H1 (cell line): ENCODE results near the gene ZNF462. TPM values are rescaled to one million over a fixed set of nuclear protein-coding genes. Genes with fewer than 3 reads are reported as not detected.

Experiments used
- ATF3 ChIP-seq: IDR thresholded peaks from 2 replicates; pipeline ENCODE4 v1.6.1; 2011; ENCODE audit warnings: low read depth, mild to moderate bottlenecking, low read length; ENCODE audit not compliant: insufficient read depth
- BCL11A ChIP-seq, 2 experiments: IDR thresholded peaks; one replicate each; pipeline ENCODE4 v1.6.1; 2011; ENCODE audit warnings: low read depth in 2 of 2, low read length in 2 of 2, mild to moderate bottlenecking in 2 of 2
- CBX8 ChIP-seq: fragments of 300-800, 300-1000 bp; sonication (generic); IDR thresholded peaks from 2 replicates; pipeline ENCODE4 v1.7.1; 2016; ENCODE audit warnings: low read depth, low read length, borderline replicate concordance
- CHD1 ChIP-seq: IDR thresholded peaks from 2 replicates; pipeline ENCODE4 v1.6.1; 2012; ENCODE audit warnings: low read depth, low read length, improper control_type of control experiment
- CHD2 ChIP-seq: IDR thresholded peaks from 2 replicates; pipeline ENCODE4 v1.6.1; 2012; ENCODE audit warnings: low read length, improper control_type of control experiment
- CREB1 ChIP-seq: IDR thresholded peaks from 2 replicates; pipeline ENCODE4 v1.6.1; 2012; ENCODE audit warnings: inconsistent platforms
- EZH2 ChIP-seq: fragments of 200-600 bp; sonication (generic); IDR thresholded peaks from 2 replicates; pipeline ENCODE4 v1.7.1; 2012; ENCODE audit warnings: low read depth, mild to moderate bottlenecking, moderate library complexity, low read length, inconsistent platforms; ENCODE audit not compliant: severe bottlenecking
- FOSL1 ChIP-seq: IDR thresholded peaks from 2 replicates; pipeline ENCODE4 v1.6.1; 2011; ENCODE audit warnings: mild to moderate bottlenecking, low read depth, low read length, moderate library complexity; ENCODE audit not compliant: insufficient read depth
- GABPA ChIP-seq: IDR thresholded peaks from 2 replicates; pipeline ENCODE4 v1.6.1; 2011; ENCODE audit warnings: mild to moderate bottlenecking, low read length, moderate library complexity, borderline replicate concordance; ENCODE audit not compliant: insufficient read depth
- GTF2F1 ChIP-seq: IDR thresholded peaks from 2 replicates; pipeline ENCODE4 v1.6.1; 2012; ENCODE audit warnings: low read depth, low read length, improper control_type of control experiment, borderline replicate concordance
- JUN ChIP-seq: IDR thresholded peaks from 2 replicates; pipeline ENCODE4 v1.6.1; 2011; ENCODE audit warnings: low read depth, mild to moderate bottlenecking, improper control_type of control experiment, low read length
- JUND ChIP-seq: IDR thresholded peaks from 2 replicates; pipeline ENCODE4 v1.6.1; 2011; ENCODE audit warnings: mild to moderate bottlenecking, improper control_type of control experiment, low read length
- KDM4A ChIP-seq: IDR thresholded peaks from one replicate; pipeline ENCODE4 v1.7.1; 2012; ENCODE audit warnings: low read depth, mild to moderate bottlenecking, moderate library complexity, low read length, inconsistent platforms; ENCODE audit not compliant: severe bottlenecking
- POLR2AphosphoS5 ChIP-seq: IDR thresholded peaks from 2 replicates; pipeline ENCODE4 v1.6.1; 2011; ENCODE audit warnings: low read depth, low read length
- POU5F1 ChIP-seq: IDR thresholded peaks from 2 replicates; pipeline ENCODE4 v1.6.1; 2011; ENCODE audit warnings: low read depth, mild to moderate bottlenecking, low read length, moderate library complexity
- RNF2 ChIP-seq: fragments of 200-900, 300-1000 bp; sonication (generic); IDR thresholded peaks from 2 replicates; pipeline ENCODE4 v1.7.1; 2016; ENCODE audit warnings: borderline replicate concordance, low read depth, mild to moderate bottlenecking, antibody characterized with exemption, low read length; ENCODE audit not compliant: poor library complexity, severe bottlenecking; ENCODE audit errors: missing control alignments
- SIN3A ChIP-seq, 2 experiments: IDR thresholded peaks in 1 of 2; conservative IDR thresholded peaks in 1 of 2; 2 replicates each; pipeline ENCODE4 v1.6.1; 2011 to 2012; ENCODE audit warnings: low read length in 2 of 2, improper control_type of control experiment in 1 of 2, low read depth in 1 of 2, mild to moderate bottlenecking in 1 of 2
- SP1 ChIP-seq: IDR thresholded peaks from 2 replicates; pipeline ENCODE4 v1.6.1; 2011; ENCODE audit warnings: low read depth, low read length
- SP2 ChIP-seq: IDR thresholded peaks from 2 replicates; pipeline ENCODE4 v1.6.1; 2012; ENCODE audit warnings: mild to moderate bottlenecking, low read length, inconsistent platforms
- SUZ12 ChIP-seq: fragments of 200-600 bp; sonication (generic); IDR thresholded peaks from 2 replicates; pipeline ENCODE4 v1.6.1; 2012; ENCODE audit warnings: mild to moderate bottlenecking, inconsistent platforms, low read length, moderate library complexity, mixed read lengths
- TAF1 ChIP-seq: IDR thresholded peaks from 2 replicates; pipeline ENCODE4 v1.6.1; 2011; ENCODE audit warnings: mild to moderate bottlenecking, low read depth, low read length
- TBP ChIP-seq: IDR thresholded peaks from 2 replicates; pipeline ENCODE4 v1.6.1; 2011; ENCODE audit warnings: low read depth, low read length, improper control_type of control experiment
- TCF12 ChIP-seq: IDR thresholded peaks from 2 replicates; pipeline ENCODE4 v1.6.1; 2011; ENCODE audit warnings: low read depth, mild to moderate bottlenecking, low read length
- TEAD4 ChIP-seq: IDR thresholded peaks from 2 replicates; pipeline ENCODE4 v1.6.1; 2012; ENCODE audit warnings: low read depth, low read length, inconsistent platforms, mixed read lengths
- USF2 ChIP-seq: IDR thresholded peaks from 2 replicates; pipeline ENCODE4 v1.6.1; 2011; ENCODE audit warnings: low read length, improper control_type of control experiment
- polyA plus RNA-seq, 7 experiments: library from polyadenylated mRNA; depleted of rRNA in 3 of 7; stranded (reverse) in 5 of 7; unstranded in 2 of 7; fragments of >200 nt in 5 of 7; fragments of 200-250 nt in 2 of 7; gene quantifications; 1 replicate in 5 of 7; 2 replicates in 1 of 7; 4 replicates in 1 of 7; pipeline versions ENCODE4 v1.2.1 to v1.2.3, GENCODE V29; 2011 to 2013; ENCODE audit warnings: missing spikeins in 2 of 7, mixed read lengths in 2 of 7
- total RNA-seq: library from RNA; stranded (reverse); fragmentation: NEBNext Ultra II Directional; extraction: Animal tissue kit (Norgen Biotek cat#: 25700); gene quantifications from 2 replicates; pipeline ENCODE4 v1.2.1, GENCODE V29; 2021

The ZNF462 gene
- total and polyA plus RNA-seq, 2 of the 8 experiments (the other 6 are each of a cell fraction or from before 2014, with no cell fraction given): 30.0 to 163 TPM

- no peak for TF ChIP-seq RNF2
- TF ChIP-seq ATF3: peak; percentile 75
- no peak for TF ChIP-seq USF2
- TF ChIP-seq BCL11A (IDR thresholded peaks at IDR 0.05; ENCODE audit: low read depth in 2 of 2, low read length in 2 of 2): no peak
- no peak for TF ChIP-seq POU5F1
- TF ChIP-seq JUN: peak; percentile 85
- TF ChIP-seq GTF2F1: no peak
- no peak for TF ChIP-seq POLR2AphosphoS5
- TF ChIP-seq EZH2: no peak
- no peak for TF ChIP-seq TCF12
- TF ChIP-seq SP2: no peak
- TF ChIP-seq FOSL1: no peak
- no peak for TF ChIP-seq GABPA
- TF ChIP-seq CREB1: no peak
- TF ChIP-seq SIN3A (conservative IDR thresholded peaks at IDR 0.05 in 1 of 2, IDR thresholded peaks at IDR 0.05 in 1 of 2; ENCODE audit: low read depth in 1 of 2, low read length in 2 of 2): peak in 1 of 2 experiments; percentile 65; a peak in 1 of 4 replicates
- TF ChIP-seq CBX8: no peak
- TF ChIP-seq TAF1: no peak
- no peak for TF ChIP-seq KDM4A
- peak; percentile 90 for TF ChIP-seq TEAD4
- TF ChIP-seq SUZ12: no peak
- no peak for TF ChIP-seq TBP
- TF ChIP-seq CHD1: no peak
- TF ChIP-seq JUND: peak; percentile 99
- TF ChIP-seq SP1: 0 out of 2 replicates have a peak, but pooled peaks have one; percentile 23
- TF ChIP-seq CHD2: no peak
Measured at GRCh38 chr9:106892632-106893031, 29.7 kb downstream of the ZNF462 start (continued).
